Glomerular visceral epithelial cell (primary cell): Measurements from ENCODE around the gene TM9SF3.
"Not testable (repeated sequence)": the region's sequence is repeated elsewhere in the genome, so short reads cannot be mapped to it uniquely, and the experiment has no call there.

Experiments
- DNase-seq: peaks from one replicate; pipeline ENCODE4 v3.0.0-alpha.2; 2016; ENCODE audit errors: extremely low spot score

Gene TM9SF3

GRCh38 chr10:96600337-96600736 lies 13.5 kb upstream of the TM9SF3 start:
- no peak for DNase-seq

GRCh38 chr10:96598846-96599245 lies 12.0 kb upstream of the TM9SF3 start:
- DNase-seq: no peak

- no peak for DNase-seq
These were observed 9.9 kb upstream of the TM9SF3 start for GRCh38 chr10:96596422-96597407.

GRCh38 chr10:96595741-96596140 lies 8.9 kb upstream of the TM9SF3 start:
- DNase-seq: no peak

GRCh38 chr10:96591946-96592345 lies 5.1 kb upstream of the TM9SF3 start:
- no peak for DNase-seq

DNA sequence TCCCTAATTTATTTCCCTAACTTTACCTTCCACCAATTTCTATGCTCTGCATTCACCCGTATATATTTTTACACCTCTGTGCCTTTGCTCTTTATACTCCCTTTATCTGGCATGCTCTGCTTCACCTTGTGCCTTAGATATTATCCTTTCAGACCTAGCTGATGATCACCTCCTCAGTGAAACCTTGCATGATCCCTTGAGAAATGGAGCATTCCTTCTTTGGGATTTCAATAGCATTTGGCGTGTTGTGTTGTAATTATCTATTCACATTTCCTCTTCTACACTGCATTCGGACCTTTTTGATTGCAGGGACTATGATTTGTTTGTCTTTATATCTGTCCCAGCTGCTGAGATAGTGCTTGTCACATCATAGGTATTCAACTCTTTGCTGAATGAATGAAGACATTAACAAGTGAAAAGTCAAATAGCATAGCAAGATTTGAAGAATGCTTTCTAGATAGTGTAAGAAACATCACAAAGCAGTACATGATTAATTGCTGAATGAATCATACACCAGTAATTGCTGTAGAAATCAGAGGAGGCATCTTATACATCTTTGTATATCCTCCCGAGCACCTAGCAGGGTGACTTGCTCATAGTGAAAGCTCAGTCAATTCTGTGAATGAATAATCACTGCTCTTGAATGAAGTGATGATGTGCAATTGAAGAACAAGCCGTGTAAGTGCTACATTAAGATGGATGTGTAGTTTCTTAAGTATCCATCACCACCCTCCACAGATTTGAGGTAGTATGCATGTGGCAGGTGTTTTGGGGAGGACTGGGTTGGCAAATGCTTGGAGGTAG lies 2.0 kb upstream of the TM9SF3 start:
- peak; percentile 30 for DNase-seq

- DNase-seq: peak; percentile 52
These were observed 1.3 kb upstream of the TM9SF3 start for GRCh38 chr10:96588060-96588554.

DNA sequence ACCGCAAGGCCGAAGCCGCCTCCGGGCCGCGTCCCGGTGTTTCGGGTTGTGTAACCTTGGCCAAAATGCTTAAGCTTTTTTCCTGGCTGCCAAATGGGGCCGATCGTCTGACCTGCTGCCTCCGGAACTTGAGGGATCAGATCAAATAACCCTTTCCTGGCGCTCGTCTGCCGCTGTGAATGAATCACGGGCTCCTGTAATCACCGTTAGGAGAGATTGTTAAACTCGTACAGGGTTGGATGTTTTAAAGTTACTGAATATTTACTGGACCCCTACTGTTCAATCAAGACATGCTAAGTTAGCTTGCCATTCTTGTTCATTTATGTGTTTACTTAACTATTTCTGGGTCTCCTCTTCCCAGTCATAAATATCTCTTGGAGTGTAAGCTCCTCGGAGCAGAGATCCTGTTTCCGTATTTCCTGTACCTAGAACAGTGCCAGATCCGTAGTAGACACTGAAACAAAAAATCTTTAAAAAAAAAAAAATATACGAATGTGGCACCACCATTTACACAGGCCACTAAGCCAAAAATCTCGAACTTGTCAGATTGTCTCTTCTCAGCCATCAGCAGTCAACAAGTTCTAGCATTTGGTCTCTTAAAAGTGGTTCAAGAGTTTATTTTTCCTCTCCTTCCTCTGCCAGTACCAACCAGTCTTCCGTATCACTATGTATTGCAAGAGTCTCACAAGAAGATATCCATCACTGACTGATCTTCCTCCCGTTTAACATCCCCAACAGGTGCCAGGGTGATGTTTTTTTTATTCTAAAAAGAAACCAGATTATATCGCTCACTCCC lies 650 bp upstream of the TM9SF3 start:
- peak; percentile 73 for DNase-seq

DNA sequence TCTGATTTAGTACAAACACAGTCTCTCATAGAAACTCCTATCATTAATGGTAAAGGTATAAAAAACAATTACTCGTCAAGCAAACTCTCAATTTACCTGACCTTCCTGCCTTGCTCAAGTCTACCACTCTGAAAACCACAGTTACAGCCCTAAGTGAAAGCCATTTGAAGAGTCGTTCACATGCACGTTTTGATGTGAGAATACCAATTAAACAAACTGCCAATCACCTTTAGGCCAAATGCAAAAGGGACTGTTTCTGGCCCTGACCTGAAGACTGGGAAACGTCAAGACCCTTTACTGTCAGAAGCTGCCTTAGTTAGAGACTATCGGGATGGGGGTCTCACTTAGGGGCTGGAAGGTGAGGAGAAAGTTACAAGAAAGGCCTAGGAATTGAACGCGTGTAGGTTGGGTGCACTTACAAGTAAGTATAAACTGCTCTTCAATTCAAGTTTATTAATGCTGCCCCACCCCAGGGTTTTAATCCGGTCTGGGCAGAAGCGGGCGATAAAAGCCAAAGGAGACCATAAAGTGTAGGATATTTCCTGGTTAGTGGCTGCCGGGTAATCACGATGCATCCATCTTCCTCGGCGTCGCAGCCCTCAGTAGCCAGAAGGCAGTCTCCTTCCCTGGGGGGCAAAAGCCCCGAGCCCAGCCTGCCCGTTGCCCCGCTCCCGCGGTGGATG lies 935 bp downstream of the TM9SF3 start:
- DNase-seq: no peak

- DNase-seq: no peak
These were observed 2.3 kb downstream of the TM9SF3 start for GRCh38 chr10:96584474-96584873.

DNA sequence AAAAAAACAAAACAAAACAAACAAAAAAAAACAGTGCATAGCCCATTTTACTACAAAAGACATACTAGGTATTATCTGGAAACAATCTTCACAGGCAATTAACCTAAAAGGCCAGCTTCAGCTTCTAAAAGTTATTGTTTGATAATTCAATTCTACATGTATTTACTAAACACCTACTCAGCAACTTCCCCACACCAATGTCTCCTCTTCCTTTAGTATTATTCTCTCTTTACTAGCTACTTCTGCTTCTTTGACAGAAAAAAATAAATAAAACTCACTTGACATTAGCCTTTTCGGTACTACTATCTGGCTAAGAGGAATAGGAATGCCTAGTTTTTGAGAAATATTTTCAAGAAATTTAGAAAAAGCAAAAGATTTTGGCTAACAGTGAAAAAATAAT lies 2.8 kb downstream of the TM9SF3 start:
- DNase-seq: no peak

DNA sequence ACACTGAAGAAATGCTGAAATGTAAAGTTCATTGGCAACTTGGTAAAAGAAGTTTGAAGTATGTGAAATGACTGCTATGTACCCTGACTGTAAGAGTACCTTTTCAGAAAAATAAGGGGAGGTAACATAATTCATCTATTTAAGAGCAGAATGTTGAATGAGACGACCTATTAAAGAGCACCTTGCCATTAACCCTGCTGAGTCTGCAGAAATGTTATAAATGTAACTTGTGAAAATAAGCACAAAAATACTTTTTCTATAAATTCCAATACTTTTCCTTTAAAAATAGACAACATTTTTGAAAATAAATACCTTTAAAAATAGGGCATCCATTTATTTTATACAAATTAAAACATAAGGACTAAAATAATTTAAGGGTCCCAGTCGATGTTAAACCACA lies 7.7 kb downstream of the TM9SF3 start:
- no peak for DNase-seq

DNA sequence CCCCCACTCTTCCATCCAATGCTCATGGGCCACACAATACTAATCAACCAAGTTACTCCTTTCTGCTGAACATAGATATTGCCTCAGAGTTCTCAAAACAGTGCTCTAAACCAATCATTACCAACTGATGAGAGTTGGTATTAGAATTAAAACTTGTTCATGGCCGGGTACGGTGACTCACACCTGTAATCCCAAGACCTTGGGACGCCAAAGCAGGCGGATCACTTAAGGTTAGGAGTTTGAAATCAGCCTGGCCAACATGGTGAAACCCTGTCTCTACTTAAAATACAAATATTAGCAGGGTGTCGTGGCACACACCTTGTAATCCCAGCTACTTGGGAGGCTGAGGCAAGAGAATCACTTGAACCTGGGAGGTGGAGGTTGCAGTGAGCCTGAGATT lies 8.2 kb downstream of the TM9SF3 start:
- DNase-seq: no peak

- no peak for DNase-seq
These were observed 8.8 kb downstream of the TM9SF3 start for GRCh38 chr10:96578022-96578421.

DNA sequence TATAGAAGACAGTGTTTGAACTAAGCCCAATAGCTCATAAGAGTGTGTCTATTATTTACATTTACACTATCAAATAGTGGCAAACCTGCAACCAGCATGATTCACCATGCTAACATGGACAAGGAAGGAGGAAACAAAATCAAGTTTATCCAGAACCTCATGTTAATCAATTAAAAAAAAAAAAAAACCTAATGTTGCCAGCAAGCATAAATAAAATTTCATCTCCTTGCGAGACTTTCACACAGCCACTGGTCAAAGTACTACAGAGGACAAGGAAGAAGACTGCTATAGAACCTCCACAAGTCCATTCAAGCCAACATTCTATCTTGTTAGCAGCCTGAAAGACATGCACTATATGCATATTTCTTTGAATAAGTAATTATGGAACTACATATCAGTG lies 9.7 kb downstream of the TM9SF3 start:
- DNase-seq: no peak

DNA sequence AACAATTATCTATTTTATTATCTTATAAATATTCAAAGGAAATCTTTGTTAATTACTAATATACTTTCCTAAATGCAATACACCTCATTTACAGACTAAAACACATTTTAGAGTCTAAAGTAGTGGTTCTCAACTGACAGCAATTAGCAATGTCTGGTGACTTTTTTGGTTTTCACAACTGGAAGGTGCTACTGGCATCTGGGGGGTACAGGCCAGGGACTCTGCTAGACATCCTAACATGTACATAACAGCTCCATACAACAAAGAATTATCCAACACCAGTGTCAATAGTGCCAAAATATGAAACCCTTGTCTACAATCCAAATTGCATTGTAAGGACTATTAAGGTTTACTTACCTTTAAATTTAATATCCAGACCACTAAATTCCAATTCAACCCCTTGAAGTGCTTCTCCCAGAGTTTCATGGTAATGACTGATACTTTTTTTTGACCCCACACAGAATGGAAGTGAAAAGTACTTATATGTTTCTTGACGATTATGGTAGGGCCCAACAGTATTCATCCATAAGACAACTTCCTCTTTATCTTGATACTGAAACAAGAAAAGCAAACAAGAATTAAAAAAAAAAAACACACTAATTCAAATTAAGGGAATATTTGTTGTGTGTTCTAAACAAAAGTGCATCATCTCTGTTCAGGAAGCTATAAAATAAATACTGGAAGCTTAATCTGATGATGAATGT lies 10.4 kb downstream of the TM9SF3 start:
- DNase-seq: no peak

DNA sequence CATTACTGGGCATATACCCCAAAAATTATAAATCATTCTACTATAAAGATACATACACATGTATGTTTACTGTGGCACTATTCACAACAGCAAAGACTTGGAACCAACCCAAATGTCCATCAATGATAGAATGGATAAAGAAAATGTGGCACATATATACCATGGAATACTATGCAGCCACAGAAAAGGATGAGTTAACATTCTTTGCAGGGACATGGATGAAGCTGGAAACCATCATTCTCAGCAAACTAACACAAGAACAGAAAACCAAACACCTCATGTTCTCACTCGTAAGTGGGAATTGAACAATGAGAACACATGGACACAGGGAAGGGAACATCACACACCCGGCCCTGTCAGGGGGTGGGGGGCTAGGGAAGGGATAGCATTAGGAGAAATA lies 12.2 kb downstream of the TM9SF3 start:
- not testable (repeated sequence) for DNase-seq

DNA sequence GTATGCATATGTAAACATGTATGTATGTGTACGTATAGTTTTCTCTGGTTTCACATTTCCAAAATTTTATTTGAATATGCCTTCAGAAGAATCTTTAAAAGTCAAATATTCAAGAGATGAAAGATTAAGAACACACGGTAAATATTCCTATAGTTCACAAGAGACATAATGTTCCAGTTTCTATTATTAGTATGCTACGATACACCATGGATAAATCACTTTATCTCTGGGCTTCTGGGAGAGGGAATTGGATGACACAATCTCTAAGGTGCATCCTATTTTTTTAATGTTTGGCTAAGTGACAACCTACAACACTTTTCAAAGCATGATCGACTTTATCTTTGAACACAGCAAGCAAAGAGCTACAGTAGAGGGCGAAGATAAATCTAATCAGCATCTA lies 13.8 kb downstream of the TM9SF3 start:
- no peak for DNase-seq

GRCh38 chr10:96570983-96571964 lies 15.5 kb downstream of the TM9SF3 start:
- no peak for DNase-seq
